GM18499 (cell line): Measurements from ENCODE around the gene TNFAIP2.
"Not testable (repeated sequence)": the region's sequence is repeated elsewhere in the genome, so short reads cannot be mapped to it uniquely, and the experiment has no call there.

Experiments
- ATAC-seq: cut with Tn5 transposase; IDR thresholded peaks from one replicate; pipeline ENCODE4 v1.9.1; 2021; ENCODE audit warnings: moderate number of reproducible peaks; ENCODE audit not compliant: insufficient read depth, unreplicated experiment

The TNFAIP2 gene

GRCh38 chr14:103176176-103176575 is 52.9 kb downstream of the TNFAIP2 start:
- not testable (repeated sequence) for ATAC-seq

GRCh38 chr14:103177376-103177775 is 54.1 kb downstream of the TNFAIP2 start:
- ATAC-seq: no peak

- ATAC-seq: no peak
These were observed 55.3 kb downstream of the TNFAIP2 start for GRCh38 chr14:103178521-103178920.

GRCh38 chr14:103179094-103179493 is 55.8 kb downstream of the TNFAIP2 start:
- no peak for ATAC-seq

- ATAC-seq: no peak
These were observed 57.1 kb downstream of the TNFAIP2 start for GRCh38 chr14:103180331-103180730.

GRCh38 chr14:103184046-103184445 is 60.8 kb downstream of the TNFAIP2 start:
- no peak for ATAC-seq

- ATAC-seq: no peak
These were observed 62.1 kb downstream of the TNFAIP2 start for GRCh38 chr14:103185051-103186029.

- ATAC-seq: no peak
These were observed 63.1 kb downstream of the TNFAIP2 start for GRCh38 chr14:103186241-103186822.
